HepG2 (cell line): ENCODE results near the gene TMEM239. TPM values are rescaled to one million over a fixed set of nuclear protein-coding genes. Genes with fewer than 3 reads are reported as not detected.
A peak's percentile ranks its signal among the peaks of the same experiment; 100 is the strongest.

Experiments
- ATAC-seq: fragments of 200-7000 bp; cut with Tn5 transposase; 3 replicates; pipeline ENCODE4 v1.9.1; 2020; ENCODE audit warnings: mild to moderate bottlenecking, moderate library complexity
- BruUV-seq: library from RNA; stranded (reverse); fragments of 400-500 nt; replicated peaks from 2 replicates; lab custom pipeline; 2021; lab: Mats Ljungman, UMichigan
- CTCF ChIA-PET: fragments of 300-600 bp; formaldehyde crosslinking; extraction: SDS; loops from one replicate; lab custom pipeline; 2021; ENCODE audit warnings: low total read pairs, inconsistent platforms, low intra/inter-chr PET ratio; lab: Yijun Ruan, JAX
- POLR2A ChIA-PET: fragments of 350-600 bp; sonication (Branson Sonifier 250); formaldehyde crosslinking; loops from one replicate; lab custom pipeline; 2020; ENCODE audit warnings: antibody characterized with exemption, inconsistent platforms; lab: Yijun Ruan, JAX
- DNase-seq: peaks from one replicate; pipeline ENCODE4 v3.0.0-alpha.2; 2015; ENCODE audit warnings: low spot score
- FAIRE-seq: peaks from 3 replicates; lab custom pipeline; 2011; peaks lifted over from hg19 to GRCh38; lab: Jason Lieb, UNC
- H2AFZ ChIP-seq: one replicate; pipeline ENCODE4 v1.6.1; 2011; ENCODE audit warnings: low read length, inconsistent platforms
- H3K27ac ChIP-seq: fragments of 300-600 bp; 3 replicates; pipeline ENCODE4 v1.8.0; 2011; ENCODE audit warnings: mixed run types, mild to moderate bottlenecking, mixed read lengths, low read length, inconsistent platforms; ENCODE audit not compliant: insufficient read depth; ENCODE audit errors: extremely low read length
- H3K27me3 ChIP-seq, 2 experiments: fragments of 200-600 bp in 1 of 2; 2 replicates in 1 of 2; 3 replicates in 1 of 2; pipeline versions ENCODE4 v1.6.0 to v1.8.0; 2011; ENCODE audit warnings: low read length in 2 of 2, mild to moderate bottlenecking in 2 of 2, moderate library complexity in 2 of 2, inconsistent platforms in 1 of 2; ENCODE audit not compliant: insufficient read depth in 2 of 2, control insufficient read depth in 1 of 2
- H3K36me3 ChIP-seq, 2 experiments: fragments of 200-600 bp in 1 of 2; replicated peaks in 1 of 2; 2 replicates in 1 of 2; 3 replicates in 1 of 2; pipeline versions ENCODE4 v1.5.1 to v1.8.0; 2011; ENCODE audit warnings: low read length in 2 of 2, inconsistent platforms in 1 of 2; ENCODE audit not compliant: insufficient read depth in 2 of 2, control insufficient read depth in 1 of 2
- H3K4me1 ChIP-seq: 2 replicates; pipeline ENCODE4 v1.5.1; 2012; ENCODE audit warnings: low read length, inconsistent platforms; ENCODE audit not compliant: insufficient read depth
- H3K4me2 ChIP-seq: 2 replicates; pipeline ENCODE4 v1.6.0; 2011; ENCODE audit warnings: low read depth, low read length, inconsistent platforms
- H3K4me3 ChIP-seq, 3 experiments: fragments of 200-600 bp in 1 of 3; sonication (generic), shearing (Covaris generic) in 1 of 3; replicated peaks in 1 of 3; 2 replicates each; pipeline ENCODE4 v1.5.1; 2011 to 2016; ENCODE audit warnings: low read length in 3 of 3, inconsistent platforms in 2 of 3, low read depth in 2 of 3, mild to moderate bottlenecking in 2 of 3, control low read depth in 1 of 3, mixed read lengths in 1 of 3; ENCODE audit not compliant: insufficient read depth in 1 of 3
- H3K79me2 ChIP-seq: one replicate; pipeline ENCODE4 v1.6.1; 2011; ENCODE audit warnings: low read length, inconsistent platforms; ENCODE audit not compliant: insufficient read depth
- H3K9ac ChIP-seq: 2 replicates; pipeline ENCODE4 v1.6.0; 2011; ENCODE audit warnings: mild to moderate bottlenecking, low read depth, low read length, inconsistent platforms; ENCODE audit not compliant: insufficient read depth
- H3K9me3 ChIP-seq: 2 replicates; pipeline ENCODE4 v1.5.1; 2012; ENCODE audit warnings: mild to moderate bottlenecking, low read length
- H4K20me1 ChIP-seq: 2 replicates; pipeline ENCODE4 v1.6.0; 2011; ENCODE audit warnings: inconsistent platforms, mild to moderate bottlenecking, low read length, moderate library complexity; ENCODE audit not compliant: insufficient read depth
- HNF4A ChIP-seq: sonication (generic); formaldehyde crosslinking; IDR thresholded peaks from 2 replicates; pipeline ENCODE4 v1.4.0; 2020; ENCODE audit warnings: missing genetic modification reagents
- HNF4G ChIP-seq, 2 experiments: sonication (generic) in 1 of 2; formaldehyde crosslinking in 1 of 2; IDR thresholded peaks; 2 replicates each; pipeline versions ENCODE4 v1.4.0 to v1.6.1; 2011 to 2020; ENCODE audit warnings: borderline replicate concordance in 2 of 2, low read depth in 2 of 2, mild to moderate bottlenecking in 2 of 2, low read length in 1 of 2, missing genetic modification reagents in 1 of 2, moderate library complexity in 1 of 2
- PHF20 ChIP-seq: sonication (generic); formaldehyde crosslinking; IDR thresholded peaks from 2 replicates; pipeline ENCODE4 v1.5.0; 2020; ENCODE audit warnings: mild to moderate bottlenecking, missing genetic modification reagents
- ZFP62 ChIP-seq: sonication (generic); formaldehyde crosslinking; IDR thresholded peaks from 2 replicates; pipeline ENCODE4 v1.4.0; 2020; ENCODE audit warnings: missing genetic modification reagents
- ZNF230 ChIP-seq: sonication (generic); formaldehyde crosslinking; IDR thresholded peaks from 2 replicates; pipeline ENCODE4 v1.4.0; 2020; ENCODE audit warnings: mild to moderate bottlenecking, missing genetic modification reagents
- ZNF777 ChIP-seq: sonication (generic); formaldehyde crosslinking; IDR thresholded peaks from 2 replicates; pipeline ENCODE4 v1.4.0; 2020; ENCODE audit warnings: missing genetic modification reagents
- WGBS: methylation state at CpG from one replicate; pipeline ENCODE4 v1.1.6; 2017; ENCODE audit warnings: low lambda C conversion rate; 5-methylcytosine and 5-hydroxymethylcytosine counted together
- in situ Hi-C: cut with HindIII; loops from 2 replicates; pipeline ENCODE4 v1.10.0; 2017; ENCODE audit warnings: low pct_unique_long_range_greater_than_20kb; ENCODE audit not compliant: extremely low pct_ligation_motif_present
- intact Hi-C: fragments of 100-400 bp; cut with micrococcal nuclease; formaldehyde crosslinking; loops from one replicate; pipeline ENCODE4 v1.10.0; 2022; ENCODE audit not compliant: unreplicated experiment
- polyA plus RNA-seq, 8 experiments: library from polyadenylated mRNA; depleted of rRNA in 3 of 8; stranded (reverse) in 7 of 8; unstranded in 1 of 8; fragments of >200 nt; fragmentation: Illumina TruSeq in 4 of 8; extraction: Trizol in 4 of 8; gene quantifications; 2 replicates each; pipeline versions ENCODE4 v1.2.1 to v1.2.3, GENCODE V29; 2011 to 2016; ENCODE audit warnings: low read depth in 4 of 8, missing spikeins in 1 of 8, mixed read lengths in 1 of 8; ENCODE audit not compliant: insufficient read depth in 1 of 8
- total RNA-seq, 5 experiments: library from RNA; depleted of rRNA; stranded (reverse); fragments of >200 nt; fragmentation: Illumina TruSeq; extraction: Trizol; gene quantifications; 2 replicates each; pipeline ENCODE4 v1.2.3, GENCODE V29; 2016; ENCODE audit warnings: low read depth in 1 of 5
- TF ChIP-seq, protein P1 (sequence below): IDR thresholded peaks from 2 replicates; pipeline ENCODE4 v1.6.1; 2016; ENCODE audit warnings: low read depth

The TMEM239 gene
- total and polyA plus RNA-seq, 2 of the 13 experiments (the other 11 are each of a cell fraction or from before 2014, with no cell fraction given) = not detected

GRCh38 chr20:2805689-2806350, 10.3 kb upstream of the TMEM239 start:
- POLR2A ChIA-PET = no interaction called here
- no peaks in the 10 kb centered on the region for H3K79me2 ChIP-seq
- 45% methylated on average over 13 of the region's 22 CpGs for WGBS

GRCh38 chr20:2806351-2806701, 9.8 kb upstream of the TMEM239 start:
- CTCF ChIA-PET = no interaction called here
- no peaks in the 10 kb centered on the region for H4K20me1 ChIP-seq
- POLR2A ChIA-PET = no interaction called here
- no peaks in the 10 kb centered on the region for H3K79me2 ChIP-seq
- BruUV-seq = no TSS peak
- no peak overlapping the region for H3K9ac ChIP-seq
- no peaks in the 10 kb centered on the region for H3K9me3 ChIP-seq
- peaks cover under 1 to 67% of the 10 kb centered on the region in 2 experiments for H3K27me3 ChIP-seq
- intact Hi-C loops (no loop called here), in situ Hi-C loops (no loop called here)
- no peak for TF ChIP-seq ZNF777 (CRISPR knock-in tag)
- TF ChIP-seq ZFP62 (CRISPR knock-in tag) = no peak
- peak; percentile 24; the same call in 1 of the 2 replicates for TF ChIP-seq HNF4A
- 0 out of 2 replicates have a peak, but pooled peaks have one; percentile 17 for TF ChIP-seq HNF4G (IDR thresholded peaks at IDR 0.05; ENCODE audit: borderline replicate concordance, low read depth, low read length)
- no peak for TF ChIP-seq HNF4G (CRISPR knock-in tag; IDR thresholded peaks at IDR 0.05; ENCODE audit: borderline replicate concordance, low read depth)
- no peak for TF ChIP-seq ZNF230 (CRISPR knock-in tag)
- H3K4me2 ChIP-seq = no peak overlapping the region
- H3K36me3 ChIP-seq = no peaks in the 10 kb centered on the region
- peaks cover 10% of the 10 kb centered on the region for H3K4me1 ChIP-seq
- 1% methylated on average over 4 of the region's 4 CpGs for WGBS
- H3K27ac ChIP-seq = no peak overlapping the region
- no peak overlapping the region for H2AFZ ChIP-seq
- ATAC-seq = peak; percentile 16; the same call in 1 of the 3 replicates
- DNase-seq = no peak
- no peak for FAIRE-seq
- H3K4me3 ChIP-seq = no peak overlapping the region

More at GRCh38 chr20:2805689-2806350, 10.3 kb upstream of the TMEM239 start:
- Histone ChIP-seq H3K27ac (no peak overlapping the region), H3K36me3 (no peaks in the 10 kb centered on the region), H4K20me1 (no peaks in the 10 kb centered on the region), H3K9ac (no peak overlapping the region), H3K4me3 (no peak overlapping the region), H2AFZ (no peak overlapping the region), H3K4me2 (no peak overlapping the region), H3K4me1 (peaks cover 15% of the 10 kb centered on the region), H3K9me3 (no peaks in the 10 kb centered on the region), H3K27me3 (peaks cover 4 to 72% of the 10 kb centered on the region in 2 experiments; a peak in 4 of 5 replicates)
- FAIRE-seq (peak; percentile 37), DNase-seq (no peak), ATAC-seq (peak; percentile 9; the same call in 2 of the 3 replicates)
- in situ Hi-C loops = no loop called here
- BruUV-seq = no TSS peak
- CTCF ChIA-PET = no interaction called here
- intact Hi-C loops = no loop called here
- TF ChIP-seq, protein P1, sequence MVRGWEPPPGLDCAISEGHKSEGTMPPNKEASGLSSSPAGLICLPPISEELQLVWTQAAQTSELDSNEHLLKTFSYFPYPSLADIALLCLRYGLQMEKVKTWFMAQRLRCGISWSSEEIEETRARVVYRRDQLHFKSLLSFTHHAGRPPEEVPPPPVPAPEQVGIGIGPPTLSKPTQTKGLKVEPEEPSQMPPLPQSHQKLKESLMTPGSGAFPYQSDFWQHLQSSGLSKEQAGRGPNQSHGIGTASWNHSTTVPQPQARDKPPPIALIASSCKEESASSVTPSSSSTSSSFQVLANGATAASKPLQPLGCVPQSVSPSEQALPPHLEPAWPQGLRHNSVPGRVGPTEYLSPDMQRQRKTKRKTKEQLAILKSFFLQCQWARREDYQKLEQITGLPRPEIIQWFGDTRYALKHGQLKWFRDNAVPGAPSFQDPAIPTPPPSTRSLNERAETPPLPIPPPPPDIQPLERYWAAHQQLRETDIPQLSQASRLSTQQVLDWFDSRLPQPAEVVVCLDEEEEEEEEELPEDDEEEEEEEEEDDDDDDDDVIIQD (CRISPR knock-in tag) = no peak
- TF ChIP-seq PHF20 (CRISPR knock-in tag) = no peak
